ENCODE results near the gene TOP3A. TPM values are rescaled to one million over a fixed set of nuclear protein-coding genes. Genes with fewer than 3 reads are reported as not detected.

Gene TOP3A
- total and polyA plus RNA-seq, 8 donors, result 7.6 to 311 (median 23.5) TPM

DNA sequence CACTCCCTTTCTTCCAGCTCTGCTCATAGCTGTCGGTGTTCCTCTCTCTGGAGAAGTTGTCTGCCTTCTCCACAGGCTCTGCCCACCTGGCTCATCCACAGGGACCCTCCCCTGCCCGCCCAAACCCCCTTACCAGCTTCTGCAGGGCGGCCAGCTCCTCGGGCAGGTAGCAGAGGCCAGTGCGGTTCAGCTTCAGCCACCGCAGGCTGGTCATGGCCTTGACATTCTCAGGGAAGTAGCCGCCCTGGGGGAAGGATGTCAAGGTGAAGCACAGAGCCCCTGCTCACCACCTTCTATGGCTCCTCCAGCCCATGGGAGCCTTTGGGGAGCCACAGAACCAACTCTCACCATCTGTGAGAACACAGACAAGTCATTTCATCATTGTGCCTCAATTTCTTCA lies 58.0 kb downstream of the TOP3A start:
- no peak for DNase-seq
- H3K4me1 ChIP-seq, result peaks cover 29 to 49% (median 45%) of the 10 kb centered on the region in 4 donors
- intact Hi-C loops (cut with DNase I; ENCODE audit: low total_unique reads), result no loop called here
- TF ChIP-seq POLR2AphosphoS5 (IDR thresholded peaks at IDR 0.05) (no peak), EP300 (IDR thresholded peaks at IDR 0.05) (no peak), POLR2A (IDR thresholded peaks at IDR 0.05) (no peak)
- TF ChIP-seq, protein P1, sequence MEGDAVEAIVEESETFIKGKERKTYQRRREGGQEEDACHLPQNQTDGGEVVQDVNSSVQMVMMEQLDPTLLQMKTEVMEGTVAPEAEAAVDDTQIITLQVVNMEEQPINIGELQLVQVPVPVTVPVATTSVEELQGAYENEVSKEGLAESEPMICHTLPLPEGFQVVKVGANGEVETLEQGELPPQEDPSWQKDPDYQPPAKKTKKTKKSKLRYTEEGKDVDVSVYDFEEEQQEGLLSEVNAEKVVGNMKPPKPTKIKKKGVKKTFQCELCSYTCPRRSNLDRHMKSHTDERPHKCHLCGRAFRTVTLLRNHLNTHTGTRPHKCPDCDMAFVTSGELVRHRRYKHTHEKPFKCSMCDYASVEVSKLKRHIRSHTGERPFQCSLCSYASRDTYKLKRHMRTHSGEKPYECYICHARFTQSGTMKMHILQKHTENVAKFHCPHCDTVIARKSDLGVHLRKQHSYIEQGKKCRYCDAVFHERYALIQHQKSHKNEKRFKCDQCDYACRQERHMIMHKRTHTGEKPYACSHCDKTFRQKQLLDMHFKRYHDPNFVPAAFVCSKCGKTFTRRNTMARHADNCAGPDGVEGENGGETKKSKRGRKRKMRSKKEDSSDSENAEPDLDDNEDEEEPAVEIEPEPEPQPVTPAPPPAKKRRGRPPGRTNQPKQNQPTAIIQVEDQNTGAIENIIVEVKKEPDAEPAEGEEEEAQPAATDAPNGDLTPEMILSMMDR (IDR thresholded peaks at IDR 0.05), result no peak
- H3K9me3 ChIP-seq, result no peaks in the 10 kb centered on the region
- H3K36me3 ChIP-seq, result peaks cover 33 to 51% (median 48%) of the 10 kb centered on the region in 4 donors
- peak overlapping the region in 4 of 5 donors; percentile 94 to 98 (median 96) for H3K27ac ChIP-seq
- 48 to 75% (median 58%) methylated on average over 6 to 7 of the region's 7 CpGs for WGBS, 5 donors
- H3K4me3 ChIP-seq, result peak overlapping the region; percentile 79 to 99 (median 80)
- no peaks in the 10 kb centered on the region for H3K27me3 ChIP-seq

GRCh38 chr17:18256351-18256750 lies 58.4 kb downstream of the TOP3A start:
- Histone ChIP-seq H3K9me3 (no peaks in the 10 kb centered on the region), H3K4me3 (peak overlapping the region in 1 of 4 donors; percentile 80), H3K27ac (peak overlapping the region in 1 of 5 donors; percentile 98), H3K27me3 (no peaks in the 10 kb centered on the region), H3K4me1 (peaks cover 25 to 44% (median 41%) of the 10 kb centered on the region in 4 donors), H3K36me3 (peaks cover 37 to 55% (median 52%) of the 10 kb centered on the region in 4 donors)
- TF ChIP-seq, protein P1 (IDR thresholded peaks at IDR 0.05), result no peak
- no peak for TF ChIP-seq EP300 (IDR thresholded peaks at IDR 0.05)
- no peak for TF ChIP-seq POLR2AphosphoS5 (IDR thresholded peaks at IDR 0.05)
- no peak for TF ChIP-seq POLR2A (IDR thresholded peaks at IDR 0.05)
- no peak for DNase-seq
- 35 to 77% (median 47%) methylated on average over 5 to 11 of the region's 11 CpGs for WGBS, 5 donors
- intact Hi-C loops (cut with DNase I; ENCODE audit: low total_unique reads), result no loop called here

DNA sequence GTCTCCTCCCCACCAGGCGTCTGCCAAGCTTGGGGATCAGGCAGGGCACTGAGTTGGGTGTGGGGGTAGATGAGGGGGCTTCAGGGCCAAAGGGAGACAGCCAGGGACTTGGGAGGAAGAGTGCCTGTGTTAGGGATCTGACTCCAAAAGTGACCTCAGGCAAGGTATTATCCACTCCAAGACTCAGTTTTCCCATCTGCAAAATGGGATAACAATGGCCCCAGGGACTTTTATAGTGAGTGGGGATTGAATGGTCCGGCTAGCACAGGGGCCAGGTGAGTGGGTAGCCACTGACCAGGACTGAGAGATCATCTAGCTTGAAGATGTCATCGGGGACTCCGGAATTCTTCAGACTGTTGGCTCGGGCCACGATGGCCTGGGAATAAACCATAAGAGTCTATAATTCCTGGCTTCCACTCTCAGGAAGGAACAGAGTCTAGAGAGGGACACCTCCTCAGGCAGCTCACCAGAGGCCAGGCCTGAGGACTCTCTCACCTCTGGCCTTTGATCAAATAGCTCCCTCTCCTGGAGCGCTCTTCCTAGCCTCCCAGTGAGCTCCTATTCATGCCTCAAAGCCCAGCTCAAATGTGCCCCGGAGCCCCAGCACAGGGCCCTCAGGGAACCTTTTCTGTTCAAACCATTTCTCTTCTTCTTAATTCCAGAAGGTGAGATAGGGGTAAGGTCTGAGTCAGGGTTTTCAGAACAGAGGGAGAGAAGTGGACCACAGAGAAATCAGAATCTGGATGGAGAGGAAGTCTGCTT lies 59.7 kb downstream of the TOP3A start:
- Histone ChIP-seq H3K4me1 (peaks cover 19 to 42% (median 37%) of the 10 kb centered on the region in 4 donors), H3K27me3 (no peaks in the 10 kb centered on the region), H3K9me3 (no peaks in the 10 kb centered on the region), H3K27ac (no peak overlapping the region), H3K4me3 (no peak overlapping the region), H3K36me3 (peaks cover 47 to 68% (median 65%) of the 10 kb centered on the region in 4 donors)
- no peak for DNase-seq
- intact Hi-C loops (cut with DNase I; ENCODE audit: low total_unique reads), result no loop called here
- 87 to 96% (median 94%) methylated on average over 8 of the region's 8 CpGs for WGBS, 5 donors
- TF ChIP-seq EP300 (IDR thresholded peaks at IDR 0.05) (no peak), POLR2AphosphoS5 (IDR thresholded peaks at IDR 0.05) (no peak), POLR2A (IDR thresholded peaks at IDR 0.05) (no peak)
- TF ChIP-seq, protein P1 (IDR thresholded peaks at IDR 0.05), result no peak

DNA sequence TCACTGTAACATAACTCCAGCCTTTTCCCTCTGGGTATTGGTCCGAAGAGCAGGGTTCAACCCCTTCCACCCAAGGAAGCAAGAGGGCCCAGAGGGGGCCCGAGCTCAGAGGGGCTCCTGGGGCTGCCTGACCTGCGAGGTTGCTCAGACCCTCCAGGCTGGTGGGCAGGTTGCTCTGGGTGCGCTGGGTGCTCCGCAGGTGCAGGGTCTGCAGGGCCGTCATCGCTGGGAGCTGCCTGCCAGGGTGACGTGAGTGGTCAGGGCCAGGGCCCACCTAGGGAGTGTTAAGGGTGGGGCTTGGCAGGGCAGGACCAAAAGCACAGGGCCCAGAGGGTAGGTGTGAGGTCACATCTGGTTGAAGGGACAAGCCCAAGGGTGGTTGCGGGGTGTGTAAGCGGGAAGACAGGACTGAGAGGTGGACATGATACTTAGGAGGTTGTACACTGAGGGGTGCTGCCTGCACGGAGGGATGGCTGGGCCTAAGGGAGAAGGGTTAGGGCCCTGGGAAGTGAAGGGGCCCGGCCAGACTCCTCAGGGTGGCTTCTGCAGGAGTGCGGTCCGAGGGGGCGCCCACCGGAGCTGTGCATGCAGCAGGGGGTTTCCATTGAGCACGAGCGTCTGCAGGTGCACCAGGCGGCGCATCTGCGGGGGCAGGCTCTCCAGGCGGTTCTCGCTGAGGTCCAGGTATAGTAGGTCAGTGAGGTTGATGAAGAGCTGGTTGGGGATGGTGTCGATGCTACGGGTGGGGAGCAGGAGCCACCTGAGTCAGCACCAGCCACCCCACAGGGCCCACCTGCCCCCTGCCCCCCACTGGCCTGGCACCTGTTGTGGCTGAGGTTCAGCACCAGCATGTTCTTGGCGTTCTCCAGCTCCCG lies 60.6 kb downstream of the TOP3A start:
- no peak overlapping the region for H3K4me3 ChIP-seq
- no peaks in the 10 kb centered on the region for H3K27me3 ChIP-seq
- DNase-seq, result no peak
- intact Hi-C loops (cut with DNase I; ENCODE audit: low total_unique reads), result no loop called here
- TF ChIP-seq POLR2AphosphoS5 (IDR thresholded peaks at IDR 0.05) (no peak), EP300 (IDR thresholded peaks at IDR 0.05) (no peak), POLR2A (IDR thresholded peaks at IDR 0.05) (no peak)
- TF ChIP-seq, protein P1 (IDR thresholded peaks at IDR 0.05), result no peak
- no peaks in the 10 kb centered on the region for H3K9me3 ChIP-seq
- H3K4me1 ChIP-seq, result peaks cover 15 to 33% (median 28%) of the 10 kb centered on the region in 4 donors
- 90 to 94% (median 92%) methylated on average over 27 of the region's 27 CpGs for WGBS, 5 donors
- peaks cover 51 to 77% (median 73%) of the 10 kb centered on the region in 4 donors for H3K36me3 ChIP-seq
- H3K27ac ChIP-seq, result no peak overlapping the region
